ENCODE data around the gene RSPRY1. TPM values are rescaled to one million over a fixed set of nuclear protein-coding genes. Genes with fewer than 3 reads are reported as not detected.
A peak's percentile ranks its signal among the peaks of the same experiment; 100 is the strongest.

The RSPRY1 gene
- total RNA-seq, 1 donor from 2014 or later: 46.6 TPM

GRCh38 chr16:57277586-57277985 lies 91.5 kb downstream of the RSPRY1 start:
- no peak overlapping the region for H3K4me2 ChIP-seq
- no peak overlapping the region for H3K27ac Mint-ChIP-seq
- peaks cover 11% of the 10 kb centered on the region for H3K27me3 Mint-ChIP-seq (ENCODE audit: insufficient read depth, low read depth)
- no peak overlapping the region for H2AFZ ChIP-seq (replicated peaks)
- no peak for TF ChIP-seq EZH2phosphoT487 (IDR thresholded peaks at IDR 0.05)
- TF ChIP-seq CTCF (IDR thresholded peaks at IDR 0.05): no peak
- TF ChIP-seq EZH2 (IDR thresholded peaks at IDR 0.05): no peak
- peaks cover 10% of the 10 kb centered on the region for H3K27me3 ChIP-seq
- H4K20me1 ChIP-seq (ENCODE audit: low read depth): no peaks in the 10 kb centered on the region
- H3K36me3 Mint-ChIP-seq: no peaks in the 10 kb centered on the region
- H3K4me1 ChIP-seq: peaks cover 9% of the 10 kb centered on the region
- H3F3A ChIP-seq (ENCODE audit: low read depth): peaks cover 5% of the 10 kb centered on the region
- no peak overlapping the region for H3K27ac ChIP-seq
- peaks cover 12% of the 10 kb centered on the region for H3K4me1 Mint-ChIP-seq
- no peak overlapping the region for H3K4me3 ChIP-seq
- no peak for DNase-seq (ENCODE audit: low spot score)
- no peak overlapping the region for H3K9ac ChIP-seq
- H3K79me2 ChIP-seq (ENCODE audit: low read depth): no peaks in the 10 kb centered on the region
- H3K9me3 ChIP-seq (ENCODE audit: low read depth): no peaks in the 10 kb centered on the region
- no peaks in the 10 kb centered on the region for H3K9me3 Mint-ChIP-seq
- no peaks in the 10 kb centered on the region for H3K36me3 ChIP-seq
- no peak overlapping the region for H3K4me3 Mint-ChIP-seq

DNA sequence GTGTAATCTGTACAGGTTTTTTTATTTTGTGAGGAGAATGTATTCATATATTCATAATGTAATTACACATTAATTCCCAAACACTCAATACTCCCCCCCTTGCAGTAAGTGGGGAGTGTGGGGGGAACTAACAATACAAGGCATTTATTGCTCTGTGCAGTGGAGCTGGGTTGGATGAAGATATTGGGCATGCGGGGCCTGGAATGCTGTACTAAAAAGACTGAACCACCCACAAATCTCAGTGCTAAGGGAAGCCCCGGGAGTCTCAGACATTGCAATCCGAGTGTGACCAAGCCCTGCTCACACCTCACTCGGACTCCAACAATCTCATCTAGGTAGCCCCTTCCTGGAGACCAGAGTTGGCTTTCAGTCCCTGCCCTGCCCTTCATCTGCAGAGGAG lies 92.4 kb downstream of the RSPRY1 start:
- Mint-ChIP-seq H3K27me3 (ENCODE audit: insufficient read depth, low read depth) (peaks cover 20% of the 10 kb centered on the region), H3K9me3 (no peaks in the 10 kb centered on the region), H3K27ac (no peak overlapping the region), H3K36me3 (no peaks in the 10 kb centered on the region), H3K4me1 (peaks cover 12% of the 10 kb centered on the region), H3K4me3 (peak overlapping the region; percentile 48)
- Histone ChIP-seq H3K36me3 (no peaks in the 10 kb centered on the region), H3K4me2 (no peak overlapping the region), H3F3A (ENCODE audit: low read depth) (peaks cover 2% of the 10 kb centered on the region), H3K4me3 (no peak overlapping the region), H3K79me2 (ENCODE audit: low read depth) (no peaks in the 10 kb centered on the region), H2AFZ (replicated peaks) (no peak overlapping the region), H4K20me1 (ENCODE audit: low read depth) (no peaks in the 10 kb centered on the region), H3K4me1 (peaks cover 3% of the 10 kb centered on the region), H3K9ac (no peak overlapping the region), H3K27me3 (peaks cover 20% of the 10 kb centered on the region), H3K27ac (no peak overlapping the region), H3K9me3 (ENCODE audit: low read depth) (no peaks in the 10 kb centered on the region)
- no peak for TF ChIP-seq EZH2phosphoT487 (IDR thresholded peaks at IDR 0.05)
- TF ChIP-seq EZH2 (IDR thresholded peaks at IDR 0.05): no peak
- TF ChIP-seq CTCF (IDR thresholded peaks at IDR 0.05): no peak
- no peak for DNase-seq (ENCODE audit: low spot score)

DNA sequence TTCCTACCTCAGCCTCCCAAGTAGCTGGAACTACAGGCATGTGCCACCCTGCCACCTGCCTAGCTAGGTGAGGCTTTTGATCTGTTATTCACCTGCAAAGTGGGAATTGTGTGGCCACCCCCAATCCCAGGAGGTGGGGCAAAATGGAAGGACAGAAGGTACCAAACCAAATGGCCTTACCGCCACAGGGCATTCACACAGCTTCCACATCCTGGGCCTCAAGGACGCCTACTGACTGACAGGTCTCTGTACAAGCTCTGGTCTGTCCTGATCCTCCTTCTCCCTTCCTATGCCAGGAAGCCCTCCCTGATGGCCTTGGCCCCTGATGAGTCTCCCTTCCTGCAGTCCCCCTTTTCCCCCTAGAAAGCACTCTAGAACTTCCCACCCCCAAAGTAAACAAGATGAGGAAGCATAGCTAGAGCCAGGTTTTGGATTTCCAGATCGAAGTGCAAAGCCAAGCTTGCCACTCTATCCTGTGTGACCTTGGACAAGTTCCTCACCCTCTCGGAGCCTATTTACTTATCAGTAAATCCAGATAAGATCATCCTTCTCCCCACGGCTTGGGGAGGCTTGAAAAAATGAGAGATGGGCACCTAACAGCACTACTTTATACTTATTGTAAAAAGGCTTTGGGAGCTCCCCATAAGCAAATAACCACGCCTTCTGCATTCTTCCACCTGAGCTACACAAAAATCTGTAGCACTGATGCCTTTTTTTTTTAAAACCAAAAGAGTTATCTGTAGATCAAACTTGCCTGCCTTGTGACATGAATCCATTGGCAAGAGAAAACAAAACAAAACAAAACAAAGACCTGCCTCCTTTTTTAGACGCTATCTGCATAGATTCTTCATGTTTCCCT lies 93.9 kb downstream of the RSPRY1 start:
- TF ChIP-seq CTCF (IDR thresholded peaks at IDR 0.05): no peak
- no peak for TF ChIP-seq EZH2 (IDR thresholded peaks at IDR 0.05)
- TF ChIP-seq EZH2phosphoT487 (IDR thresholded peaks at IDR 0.05): no peak
- H3K4me1 ChIP-seq: no peaks in the 10 kb centered on the region
- no peak overlapping the region for H3K9ac ChIP-seq
- no peak for DNase-seq (ENCODE audit: low spot score)
- H3K9me3 ChIP-seq (ENCODE audit: low read depth): no peaks in the 10 kb centered on the region
- peaks cover 35% of the 10 kb centered on the region for H3K27me3 ChIP-seq
- no peak overlapping the region for H3K27ac ChIP-seq
- Mint-ChIP-seq H3K9me3 (no peaks in the 10 kb centered on the region), H3K4me1 (peaks cover 9% of the 10 kb centered on the region), H3K36me3 (no peaks in the 10 kb centered on the region), H3K27me3 (ENCODE audit: insufficient read depth, low read depth) (peaks cover 24% of the 10 kb centered on the region), H3K27ac (no peak overlapping the region), H3K4me3 (no peak overlapping the region)
- no peaks in the 10 kb centered on the region for H3K36me3 ChIP-seq
- no peaks in the 10 kb centered on the region for H3K79me2 ChIP-seq (ENCODE audit: low read depth)
- H4K20me1 ChIP-seq (ENCODE audit: low read depth): no peaks in the 10 kb centered on the region
- H3K4me3 ChIP-seq: no peak overlapping the region
- H3K4me2 ChIP-seq: no peak overlapping the region
- H2AFZ ChIP-seq (replicated peaks): no peak overlapping the region
- no peaks in the 10 kb centered on the region for H3F3A ChIP-seq (ENCODE audit: low read depth)

Data from neural progenitor cell (in vitro differentiated cells).